HepG2 (cell line): Measurements from ENCODE around the gene TMEM135. TPM values are rescaled to one million over a fixed set of nuclear protein-coding genes. Genes with fewer than 3 reads are reported as not detected.

ENCODE experiments used
- ATAC-seq: fragments of 200-7000 bp; cut with Tn5 transposase; 3 replicates; pipeline ENCODE4 v1.9.1; 2020; ENCODE audit warnings: mild to moderate bottlenecking, moderate library complexity
- BruUV-seq: library from RNA; stranded (reverse); fragments of 400-500 nt; replicated peaks from 2 replicates; lab custom pipeline; 2021; lab: Mats Ljungman, UMichigan
- CTCF ChIA-PET: fragments of 300-600 bp; formaldehyde crosslinking; extraction: SDS; loops from one replicate; lab custom pipeline; 2021; ENCODE audit warnings: low total read pairs, inconsistent platforms, low intra/inter-chr PET ratio; lab: Yijun Ruan, JAX
- POLR2A ChIA-PET: fragments of 350-600 bp; sonication (Branson Sonifier 250); formaldehyde crosslinking; loops from one replicate; lab custom pipeline; 2020; ENCODE audit warnings: antibody characterized with exemption, inconsistent platforms; lab: Yijun Ruan, JAX
- DNase-seq: peaks from one replicate; pipeline ENCODE4 v3.0.0-alpha.2; 2015; ENCODE audit warnings: low spot score
- FAIRE-seq: peaks from 3 replicates; lab custom pipeline; 2011; peaks lifted over from hg19 to GRCh38; lab: Jason Lieb, UNC
- H2AFZ ChIP-seq: one replicate; pipeline ENCODE4 v1.6.1; 2011; ENCODE audit warnings: low read length, inconsistent platforms
- H3K27ac ChIP-seq: fragments of 300-600 bp; 3 replicates; pipeline ENCODE4 v1.8.0; 2011; ENCODE audit warnings: mixed run types, mild to moderate bottlenecking, mixed read lengths, low read length, inconsistent platforms; ENCODE audit not compliant: insufficient read depth; ENCODE audit errors: extremely low read length
- H3K27me3 ChIP-seq, 2 experiments: fragments of 200-600 bp in 1 of 2; 2 replicates in 1 of 2; 3 replicates in 1 of 2; pipeline versions ENCODE4 v1.6.0 to v1.8.0; 2011; ENCODE audit warnings: low read length in 2 of 2, mild to moderate bottlenecking in 2 of 2, moderate library complexity in 2 of 2, inconsistent platforms in 1 of 2; ENCODE audit not compliant: insufficient read depth in 2 of 2, control insufficient read depth in 1 of 2
- H3K36me3 ChIP-seq, 2 experiments: fragments of 200-600 bp in 1 of 2; replicated peaks in 1 of 2; 2 replicates in 1 of 2; 3 replicates in 1 of 2; pipeline versions ENCODE4 v1.5.1 to v1.8.0; 2011; ENCODE audit warnings: low read length in 2 of 2, inconsistent platforms in 1 of 2; ENCODE audit not compliant: insufficient read depth in 2 of 2, control insufficient read depth in 1 of 2
- H3K4me1 ChIP-seq: 2 replicates; pipeline ENCODE4 v1.5.1; 2012; ENCODE audit warnings: low read length, inconsistent platforms; ENCODE audit not compliant: insufficient read depth
- H3K4me2 ChIP-seq: 2 replicates; pipeline ENCODE4 v1.6.0; 2011; ENCODE audit warnings: low read depth, low read length, inconsistent platforms
- H3K4me3 ChIP-seq, 3 experiments: fragments of 200-600 bp in 1 of 3; sonication (generic), shearing (Covaris generic) in 1 of 3; replicated peaks in 1 of 3; 2 replicates each; pipeline ENCODE4 v1.5.1; 2011 to 2016; ENCODE audit warnings: low read length in 3 of 3, inconsistent platforms in 2 of 3, low read depth in 2 of 3, mild to moderate bottlenecking in 2 of 3, control low read depth in 1 of 3, mixed read lengths in 1 of 3; ENCODE audit not compliant: insufficient read depth in 1 of 3
- H3K79me2 ChIP-seq: one replicate; pipeline ENCODE4 v1.6.1; 2011; ENCODE audit warnings: low read length, inconsistent platforms; ENCODE audit not compliant: insufficient read depth
- H3K9ac ChIP-seq: 2 replicates; pipeline ENCODE4 v1.6.0; 2011; ENCODE audit warnings: mild to moderate bottlenecking, low read depth, low read length, inconsistent platforms; ENCODE audit not compliant: insufficient read depth
- H3K9me3 ChIP-seq: 2 replicates; pipeline ENCODE4 v1.5.1; 2012; ENCODE audit warnings: mild to moderate bottlenecking, low read length
- H4K20me1 ChIP-seq: 2 replicates; pipeline ENCODE4 v1.6.0; 2011; ENCODE audit warnings: inconsistent platforms, mild to moderate bottlenecking, low read length, moderate library complexity; ENCODE audit not compliant: insufficient read depth
- HOXA7 ChIP-seq: sonication (generic); formaldehyde crosslinking; IDR thresholded peaks from 2 replicates; pipeline ENCODE4 v1.8.1; 2022; ENCODE audit warnings: mild to moderate bottlenecking, missing genetic modification reagents, moderate library complexity
- MLLT10 ChIP-seq: sonication (generic); formaldehyde crosslinking; IDR thresholded peaks from 2 replicates; pipeline ENCODE4 v1.4.0; 2020; ENCODE audit warnings: missing genetic modification reagents
- MYC ChIP-seq: sonication (generic); formaldehyde crosslinking; IDR thresholded peaks from 2 replicates; pipeline ENCODE4 v1.9.0; 2021; ENCODE audit warnings: missing genetic modification reagents, borderline replicate concordance
- NFRKB ChIP-seq: fragments of 450-650 bp; IDR thresholded peaks from 2 replicates; pipeline ENCODE4 v1.6.1; 2017
- SETDB1 ChIP-seq: sonication (generic); formaldehyde crosslinking; IDR thresholded peaks from 2 replicates; pipeline ENCODE4 v1.5.1; 2020; ENCODE audit warnings: missing genetic modification reagents, mild to moderate bottlenecking, borderline replicate concordance
- ZNF615 ChIP-seq: sonication (generic); formaldehyde crosslinking; IDR thresholded peaks from 2 replicates; pipeline ENCODE4 v1.5.0; 2020; ENCODE audit warnings: mild to moderate bottlenecking, missing genetic modification reagents, borderline replicate concordance
- ZNF629 ChIP-seq: sonication (generic); formaldehyde crosslinking; conservative IDR thresholded peaks from 2 replicates; pipeline ENCODE4 v1.5.0; 2020; ENCODE audit warnings: missing genetic modification reagents
- WGBS: methylation state at CpG from one replicate; pipeline ENCODE4 v1.1.6; 2017; ENCODE audit warnings: low lambda C conversion rate; 5-methylcytosine and 5-hydroxymethylcytosine counted together
- in situ Hi-C: cut with HindIII; loops from 2 replicates; pipeline ENCODE4 v1.10.0; 2017; ENCODE audit warnings: low pct_unique_long_range_greater_than_20kb; ENCODE audit not compliant: extremely low pct_ligation_motif_present
- intact Hi-C: fragments of 100-400 bp; cut with micrococcal nuclease; formaldehyde crosslinking; loops from one replicate; pipeline ENCODE4 v1.10.0; 2022; ENCODE audit not compliant: unreplicated experiment
- polyA plus RNA-seq, 8 experiments: library from polyadenylated mRNA; depleted of rRNA in 3 of 8; stranded (reverse) in 7 of 8; unstranded in 1 of 8; fragments of >200 nt; fragmentation: Illumina TruSeq in 4 of 8; extraction: Trizol in 4 of 8; gene quantifications; 2 replicates each; pipeline versions ENCODE4 v1.2.1 to v1.2.3, GENCODE V29; 2011 to 2016; ENCODE audit warnings: low read depth in 4 of 8, missing spikeins in 1 of 8, mixed read lengths in 1 of 8; ENCODE audit not compliant: insufficient read depth in 1 of 8
- total RNA-seq, 5 experiments: library from RNA; depleted of rRNA; stranded (reverse); fragments of >200 nt; fragmentation: Illumina TruSeq; extraction: Trizol; gene quantifications; 2 replicates each; pipeline ENCODE4 v1.2.3, GENCODE V29; 2016; ENCODE audit warnings: low read depth in 1 of 5
- TF ChIP-seq, protein P1 (sequence below): sonication (generic); formaldehyde crosslinking; IDR thresholded peaks from 2 replicates; pipeline ENCODE4 v1.4.0; 2020; ENCODE audit warnings: missing genetic modification reagents, borderline replicate concordance
- TF ChIP-seq, protein P2 (sequence below): sonication (generic); formaldehyde crosslinking; IDR thresholded peaks from 2 replicates; pipeline ENCODE4 v1.5.0; 2020; ENCODE audit warnings: missing genetic modification reagents, mild to moderate bottlenecking, borderline replicate concordance
- TF ChIP-seq, protein P3 (sequence below): sonication (generic); formaldehyde crosslinking; IDR thresholded peaks from 2 replicates; pipeline ENCODE4 v1.4.0; 2020; ENCODE audit warnings: missing genetic modification reagents
- TF ChIP-seq, protein P4 (sequence below): sonication (generic); formaldehyde crosslinking; IDR thresholded peaks from 2 replicates; pipeline ENCODE4 v1.4.0; 2020; ENCODE audit warnings: mild to moderate bottlenecking, missing genetic modification reagents
- TF ChIP-seq, protein P5 (sequence below): IDR thresholded peaks from 2 replicates; pipeline ENCODE4 v1.6.1; 2016; ENCODE audit warnings: missing compliant biosample characterization, missing genetic modification reagents, borderline replicate concordance

TMEM135 gene
- total and polyA plus RNA-seq, 2 of the 13 experiments (the other 11 are each of a cell fraction or from before 2014, with no cell fraction given), result 36.6 to 88.9 TPM

DNA sequence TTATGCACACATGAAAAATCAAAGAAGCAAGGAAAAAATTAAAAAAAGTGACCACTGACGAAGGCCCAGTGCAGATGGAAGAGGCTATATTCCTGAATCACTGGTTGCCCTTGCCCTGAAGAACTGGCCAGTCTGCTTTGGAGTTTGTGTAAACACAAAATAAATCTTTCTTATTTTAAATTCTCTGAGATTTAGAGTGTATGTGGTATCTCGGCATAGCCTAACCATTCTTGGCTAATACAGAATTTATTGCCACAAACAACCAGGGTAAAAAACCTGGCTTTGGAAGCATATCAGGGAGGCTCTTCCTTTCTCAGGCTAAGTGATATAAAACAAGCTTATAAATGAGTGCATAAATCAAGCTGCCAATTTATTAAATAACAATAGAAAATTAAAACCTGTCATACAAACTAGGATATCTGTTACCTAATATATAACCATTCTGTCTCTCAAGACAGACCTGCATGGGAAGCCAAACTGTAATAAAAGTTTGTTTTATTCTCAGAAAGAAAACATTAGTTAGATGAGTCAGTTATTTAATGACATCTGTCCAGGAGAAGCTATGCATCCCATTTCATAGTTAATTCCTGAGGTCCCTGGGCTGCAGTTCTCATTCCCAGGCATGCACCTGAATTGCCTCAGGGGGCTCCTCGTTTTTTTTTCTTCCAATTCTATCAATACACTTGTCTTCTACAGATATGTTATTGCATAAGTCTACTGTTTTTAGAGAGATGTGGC, 6.1 kb upstream of the TMEM135 start (continued):
- TF ChIP-seq, protein P1, sequence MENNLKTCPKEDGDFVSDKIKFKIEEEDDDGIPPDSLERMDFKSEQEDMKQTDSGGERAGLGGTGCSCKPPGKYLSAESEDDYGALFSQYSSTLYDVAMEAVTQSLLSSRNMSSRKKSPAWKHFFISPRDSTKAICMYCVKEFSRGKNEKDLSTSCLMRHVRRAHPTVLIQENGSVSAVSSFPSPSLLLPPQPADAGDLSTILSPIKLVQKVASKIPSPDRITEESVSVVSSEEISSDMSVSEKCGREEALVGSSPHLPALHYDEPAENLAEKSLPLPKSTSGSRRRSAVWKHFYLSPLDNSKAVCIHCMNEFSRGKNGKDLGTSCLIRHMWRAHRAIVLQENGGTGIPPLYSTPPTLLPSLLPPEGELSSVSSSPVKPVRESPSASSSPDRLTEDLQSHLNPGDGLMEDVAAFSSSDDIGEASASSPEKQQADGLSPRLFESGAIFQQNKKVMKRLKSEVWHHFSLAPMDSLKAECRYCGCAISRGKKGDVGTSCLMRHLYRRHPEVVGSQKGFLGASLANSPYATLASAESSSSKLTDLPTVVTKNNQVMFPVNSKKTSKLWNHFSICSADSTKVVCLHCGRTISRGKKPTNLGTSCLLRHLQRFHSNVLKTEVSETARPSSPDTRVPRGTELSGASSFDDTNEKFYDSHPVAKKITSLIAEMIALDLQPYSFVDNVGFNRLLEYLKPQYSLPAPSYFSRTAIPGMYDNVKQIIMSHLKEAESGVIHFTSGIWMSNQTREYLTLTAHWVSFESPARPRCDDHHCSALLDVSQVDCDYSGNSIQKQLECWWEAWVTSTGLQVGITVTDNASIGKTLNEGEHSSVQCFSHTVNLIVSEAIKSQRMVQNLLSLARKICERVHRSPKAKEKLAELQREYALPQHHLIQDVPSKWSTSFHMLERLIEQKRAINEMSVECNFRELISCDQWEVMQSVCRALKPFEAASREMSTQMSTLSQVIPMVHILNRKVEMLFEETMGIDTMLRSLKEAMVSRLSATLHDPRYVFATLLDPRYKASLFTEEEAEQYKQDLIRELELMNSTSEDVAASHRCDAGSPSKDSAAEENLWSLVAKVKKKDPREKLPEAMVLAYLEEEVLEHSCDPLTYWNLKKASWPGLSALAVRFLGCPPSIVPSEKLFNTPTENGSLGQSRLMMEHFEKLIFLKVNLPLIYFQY (CRISPR knock-in tag), result no peak
- no peak for TF ChIP-seq ZNF629 (CRISPR knock-in tag)
- TF ChIP-seq, all 625 proteins: peak for 0

DNA sequence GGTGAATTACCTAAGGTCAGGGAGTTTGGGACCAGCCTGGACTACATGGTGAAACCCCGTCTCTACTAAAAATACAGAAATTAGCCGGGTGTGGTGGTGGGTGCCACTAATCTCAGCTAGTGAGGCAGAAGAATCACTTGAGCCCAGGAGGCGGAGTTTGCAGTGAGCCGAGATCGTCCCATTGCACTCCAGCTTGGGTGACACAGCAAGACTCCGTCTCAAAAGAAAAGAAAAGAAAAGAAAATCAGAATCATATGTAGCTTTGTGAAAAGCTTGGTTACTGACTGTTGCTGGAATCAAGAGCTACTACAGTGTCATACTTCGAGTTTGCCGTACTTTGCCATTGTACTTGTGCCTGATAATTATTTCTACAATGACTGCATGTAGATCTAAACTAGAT, 4.2 kb upstream of the TMEM135 start:
- H3K4me1 ChIP-seq, result peaks cover 61% of the 10 kb centered on the region
- ChIA-PET POLR2A (no interaction called here), CTCF (no interaction called here)
- BruUV-seq, result no TSS peak
- intact Hi-C loops, result no loop called here
- H3K36me3 ChIP-seq, result no peaks in the 10 kb centered on the region
- H3K27ac ChIP-seq, result no peak overlapping the region
- in situ Hi-C loops, result no loop called here
- 98% methylated on average over 8 of the region's 8 CpGs for WGBS
- no peak overlapping the region for H3K9ac ChIP-seq
- no peak overlapping the region for H2AFZ ChIP-seq
- DNase-seq, result no peak
- no peak overlapping the region for H3K4me3 ChIP-seq
- H3K9me3 ChIP-seq, result no peaks in the 10 kb centered on the region
- peaks cover 7% of the 10 kb centered on the region for H3K79me2 ChIP-seq
- no peaks in the 10 kb centered on the region; a peak in 1 of 5 replicates for H3K27me3 ChIP-seq
- TF ChIP-seq ZNF615 (CRISPR knock-in tag) (no peak), HOXA7 (CRISPR knock-in tag) (no peak), MYC (CRISPR knock-in tag) (no peak), MLLT10 (CRISPR knock-in tag) (no peak), SETDB1 (CRISPR knock-in tag) (no peak), NFRKB (no peak)
- TF ChIP-seq, protein P2, sequence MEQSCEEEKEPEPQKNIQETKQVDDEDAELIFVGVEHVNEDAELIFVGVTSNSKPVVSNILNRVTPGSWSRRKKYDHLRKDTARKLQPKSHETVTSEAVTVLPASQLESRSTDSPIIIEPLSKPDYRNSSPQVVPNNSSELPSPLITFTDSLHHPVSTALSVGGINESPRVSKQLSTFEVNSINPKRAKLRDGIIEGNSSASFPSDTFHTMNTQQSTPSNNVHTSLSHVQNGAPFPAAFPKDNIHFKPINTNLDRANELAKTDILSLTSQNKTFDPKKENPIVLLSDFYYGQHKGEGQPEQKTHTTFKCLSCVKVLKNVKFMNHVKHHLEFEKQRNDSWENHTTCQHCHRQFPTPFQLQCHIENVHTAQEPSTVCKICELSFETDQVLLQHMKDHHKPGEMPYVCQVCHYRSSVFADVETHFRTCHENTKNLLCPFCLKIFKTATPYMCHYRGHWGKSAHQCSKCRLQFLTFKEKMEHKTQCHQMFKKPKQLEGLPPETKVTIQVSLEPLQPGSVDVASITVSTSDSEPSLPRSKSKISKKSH, result no peak
- TF ChIP-seq, protein P3, sequence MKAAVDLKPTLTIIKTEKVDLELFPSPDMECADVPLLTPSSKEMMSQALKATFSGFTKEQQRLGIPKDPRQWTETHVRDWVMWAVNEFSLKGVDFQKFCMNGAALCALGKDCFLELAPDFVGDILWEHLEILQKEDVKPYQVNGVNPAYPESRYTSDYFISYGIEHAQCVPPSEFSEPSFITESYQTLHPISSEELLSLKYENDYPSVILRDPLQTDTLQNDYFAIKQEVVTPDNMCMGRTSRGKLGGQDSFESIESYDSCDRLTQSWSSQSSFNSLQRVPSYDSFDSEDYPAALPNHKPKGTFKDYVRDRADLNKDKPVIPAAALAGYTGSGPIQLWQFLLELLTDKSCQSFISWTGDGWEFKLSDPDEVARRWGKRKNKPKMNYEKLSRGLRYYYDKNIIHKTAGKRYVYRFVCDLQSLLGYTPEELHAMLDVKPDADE (CRISPR knock-in tag), result no peak
- TF ChIP-seq, protein P4, sequence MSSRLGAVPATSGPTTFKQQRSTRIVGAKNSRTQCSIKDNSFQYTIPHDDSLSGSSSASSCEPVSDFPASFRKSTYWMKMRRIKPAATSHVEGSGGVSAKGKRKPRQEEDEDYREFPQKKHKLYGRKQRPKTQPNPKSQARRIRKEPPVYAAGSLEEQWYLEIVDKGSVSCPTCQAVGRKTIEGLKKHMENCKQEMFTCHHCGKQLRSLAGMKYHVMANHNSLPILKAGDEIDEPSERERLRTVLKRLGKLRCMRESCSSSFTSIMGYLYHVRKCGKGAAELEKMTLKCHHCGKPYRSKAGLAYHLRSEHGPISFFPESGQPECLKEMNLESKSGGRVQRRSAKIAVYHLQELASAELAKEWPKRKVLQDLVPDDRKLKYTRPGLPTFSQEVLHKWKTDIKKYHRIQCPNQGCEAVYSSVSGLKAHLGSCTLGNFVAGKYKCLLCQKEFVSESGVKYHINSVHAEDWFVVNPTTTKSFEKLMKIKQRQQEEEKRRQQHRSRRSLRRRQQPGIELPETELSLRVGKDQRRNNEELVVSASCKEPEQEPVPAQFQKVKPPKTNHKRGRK (CRISPR knock-in tag), result no peak
- TF ChIP-seq, protein P5, sequence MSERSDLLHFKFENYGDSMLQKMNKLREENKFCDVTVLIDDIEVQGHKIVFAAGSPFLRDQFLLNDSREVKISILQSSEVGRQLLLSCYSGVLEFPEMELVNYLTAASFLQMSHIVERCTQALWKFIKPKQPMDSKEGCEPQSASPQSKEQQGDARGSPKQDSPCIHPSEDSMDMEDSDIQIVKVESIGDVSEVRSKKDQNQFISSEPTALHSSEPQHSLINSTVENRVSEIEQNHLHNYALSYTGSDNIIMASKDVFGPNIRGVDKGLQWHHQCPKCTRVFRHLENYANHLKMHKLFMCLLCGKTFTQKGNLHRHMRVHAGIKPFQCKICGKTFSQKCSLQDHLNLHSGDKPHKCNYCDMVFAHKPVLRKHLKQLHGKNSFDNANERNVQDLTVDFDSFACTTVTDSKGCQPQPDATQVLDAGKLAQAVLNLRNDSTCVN (CRISPR knock-in tag), result no peak
- TF ChIP-seq, all 625 proteins: peak for 0
- H4K20me1 ChIP-seq, result no peaks in the 10 kb centered on the region
- H3K4me2 ChIP-seq, result no peak overlapping the region
- FAIRE-seq, result no peak
- no peak for ATAC-seq
